Tibial nerve (tissue), 4 donors: Measurements from ENCODE around the gene DZIP3.

Source experiments
- CTCF ChIP-seq, 5 experiments: fragments of 200-600 bp in 3 of 5; fragments of 450-650 bp in 2 of 5; sonication (generic) in 3 of 5; IDR thresholded peaks; one replicate each; pipeline ENCODE4 v1.5.1; 2016 to 2019; ENCODE audit warnings: antibody characterized with exemption in 5 of 5, mild to moderate bottlenecking in 3 of 5, moderate library complexity in 2 of 5
- EP300 ChIP-seq, 2 donors: sonication (generic); formaldehyde crosslinking; IDR thresholded peaks; one replicate each; pipeline ENCODE4 v1.6.1; 2017; ENCODE audit warnings: antibody characterized with exemption in 2 of 2, mild to moderate bottlenecking in 1 of 2
- POLR2A ChIP-seq, 2 donors: fragments of 450-650 bp; IDR thresholded peaks; one replicate each; pipeline ENCODE4 v1.6.1; 2017; ENCODE audit warnings: antibody characterized with exemption in 2 of 2, mild to moderate bottlenecking in 2 of 2, moderate library complexity in 2 of 2

DNA sequence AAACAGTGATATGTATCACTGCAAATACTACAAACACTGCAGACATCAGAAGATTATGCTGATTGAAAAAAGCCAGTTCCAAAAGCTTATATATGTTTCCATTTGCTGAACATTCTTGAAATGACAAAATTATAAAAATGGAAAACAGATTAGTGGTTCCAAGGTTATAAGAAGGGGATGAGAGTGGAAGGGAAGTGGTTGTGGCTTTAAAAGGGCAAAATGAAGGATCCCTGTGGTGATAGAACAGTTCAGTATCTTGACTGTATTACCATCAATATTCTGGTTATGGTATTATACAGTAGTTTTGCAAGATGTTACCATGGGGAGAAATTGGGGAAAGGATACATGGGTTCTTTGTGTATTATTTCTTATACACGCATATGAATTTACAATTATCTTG is 77.8 kb downstream of the DZIP3 start:
- TF ChIP-seq CTCF (IDR thresholded peaks at IDR 0.05) (no peak), POLR2A (IDR thresholded peaks at IDR 0.05) (no peak), EP300 (IDR thresholded peaks at IDR 0.05) (no peak)
